ENCODE data around the gene SPEF1.
A peak's percentile ranks its signal among the peaks of the same experiment; 100 is the strongest.

DNA sequence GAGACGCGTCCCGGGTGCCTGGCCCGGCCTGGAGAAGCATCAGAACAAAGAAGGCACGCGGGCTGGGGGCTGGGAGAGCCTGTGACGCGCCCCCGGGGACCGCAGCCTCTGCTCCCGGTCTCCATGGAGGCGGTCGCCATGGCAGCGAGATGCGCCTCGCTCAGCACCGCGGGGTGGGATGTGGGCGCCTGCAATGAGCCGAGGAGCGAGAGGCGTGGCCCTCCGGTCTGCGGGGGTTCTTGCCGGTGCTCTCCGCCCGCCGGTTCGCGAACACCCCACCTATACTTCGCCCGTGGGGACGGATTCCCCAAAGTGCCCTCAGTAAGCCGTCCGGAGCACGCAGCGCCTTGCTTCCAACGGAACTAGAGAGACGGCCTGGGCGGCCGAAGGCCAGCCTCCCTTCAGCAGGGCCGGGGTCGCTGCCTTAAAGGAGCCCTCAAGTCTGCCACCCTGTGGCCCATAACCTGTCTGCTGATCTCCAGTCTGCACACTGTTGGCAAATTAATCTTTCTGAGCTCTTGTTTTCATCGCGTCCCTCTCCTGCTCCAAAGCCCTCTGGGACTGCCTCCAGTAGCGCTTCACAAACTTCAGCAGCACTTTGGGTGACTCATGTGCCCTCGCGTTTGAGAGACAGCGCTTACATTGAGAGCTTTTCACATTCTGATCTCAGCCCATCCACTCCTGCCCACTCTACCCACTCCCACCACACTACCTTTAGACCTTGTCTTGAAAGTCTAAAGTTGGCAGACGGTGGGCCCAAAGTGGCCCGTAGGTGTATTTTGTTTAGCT is 12.7 kb downstream of the SPEF1 start:
- TF ChIP-seq, protein P1, sequence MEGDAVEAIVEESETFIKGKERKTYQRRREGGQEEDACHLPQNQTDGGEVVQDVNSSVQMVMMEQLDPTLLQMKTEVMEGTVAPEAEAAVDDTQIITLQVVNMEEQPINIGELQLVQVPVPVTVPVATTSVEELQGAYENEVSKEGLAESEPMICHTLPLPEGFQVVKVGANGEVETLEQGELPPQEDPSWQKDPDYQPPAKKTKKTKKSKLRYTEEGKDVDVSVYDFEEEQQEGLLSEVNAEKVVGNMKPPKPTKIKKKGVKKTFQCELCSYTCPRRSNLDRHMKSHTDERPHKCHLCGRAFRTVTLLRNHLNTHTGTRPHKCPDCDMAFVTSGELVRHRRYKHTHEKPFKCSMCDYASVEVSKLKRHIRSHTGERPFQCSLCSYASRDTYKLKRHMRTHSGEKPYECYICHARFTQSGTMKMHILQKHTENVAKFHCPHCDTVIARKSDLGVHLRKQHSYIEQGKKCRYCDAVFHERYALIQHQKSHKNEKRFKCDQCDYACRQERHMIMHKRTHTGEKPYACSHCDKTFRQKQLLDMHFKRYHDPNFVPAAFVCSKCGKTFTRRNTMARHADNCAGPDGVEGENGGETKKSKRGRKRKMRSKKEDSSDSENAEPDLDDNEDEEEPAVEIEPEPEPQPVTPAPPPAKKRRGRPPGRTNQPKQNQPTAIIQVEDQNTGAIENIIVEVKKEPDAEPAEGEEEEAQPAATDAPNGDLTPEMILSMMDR (IDR thresholded peaks at IDR 0.05): peak; percentile 25 to 57 (median 55)
- TF ChIP-seq POLR2A (IDR thresholded peaks at IDR 0.05): no peak

Data from esophagus squamous epithelium (tissue), 4 donors.